Adrenal gland (tissue), 12 donors: ENCODE measurements around the gene MMP8. TPM values are rescaled to one million over a fixed set of nuclear protein-coding genes. Genes with fewer than 3 reads are reported as not detected.

Source experiments
- DNase-seq, 7 donors: peaks; one replicate each; pipeline ENCODE4 v3.0.0-alpha.2; 2019 to 2020
- H3K27ac ChIP-seq, 5 donors: fragments of 200-600 bp; sonication (generic) in 4 of 5; 1 replicate in 3 of 5; 2 replicates in 2 of 5; pipeline versions ENCODE4 v1.5.1 to v1.8.0; 2016 to 2020; ENCODE audit warnings: mild to moderate bottlenecking in 1 of 5
- H3K27me3 ChIP-seq: fragments of 200-600 bp; 2 replicates; pipeline ENCODE4 v1.8.0; 2021
- H3K36me3 ChIP-seq, 2 donors: fragments of 200-600 bp; replicated peaks in 1 of 2; 1 replicate in 1 of 2; 2 replicates in 1 of 2; pipeline versions ENCODE4 v1.5.1 to v1.8.0; 2018 to 2022
- H3K4me1 ChIP-seq, 2 donors: fragments of 200-600 bp; replicated peaks in 1 of 2; 1 replicate in 1 of 2; 2 replicates in 1 of 2; pipeline versions ENCODE4 v1.5.1 to v1.8.0; 2018 to 2021
- H3K4me3 ChIP-seq, 4 donors: fragments of 200-600 bp; sonication (generic) in 3 of 4; one replicate each; pipeline ENCODE4 v1.5.1; 2016 to 2018
- H3K9me3 ChIP-seq, 3 donors: fragments of 200-600 bp; sonication (generic) in 1 of 3; replicated peaks in 1 of 3; 1 replicate in 2 of 3; 2 replicates in 1 of 3; pipeline versions ENCODE4 v1.5.1 to v1.8.0; 2016 to 2021
- POLR2A ChIP-seq, 2 donors: fragments of 450-650 bp; IDR thresholded peaks; one replicate each; pipeline ENCODE4 v1.6.1; 2017; ENCODE audit warnings: antibody characterized with exemption in 2 of 2, mild to moderate bottlenecking in 2 of 2, moderate library complexity in 1 of 2
- WGBS, 4 donors: extraction: QIAGEN DNeasy Blood & Tissue Kit in 2 of 4; methylation state at CpG; one replicate each; pipeline versions ENCODE4 v1.1.5 to v1.1.7; 2013 to 2017; 5-methylcytosine and 5-hydroxymethylcytosine counted together
- intact Hi-C, 2 donors: fragments of 100-400 bp; cut with DNase I; formaldehyde crosslinking; loops; one replicate each; pipeline versions ENCODE4 v1.14.1 to v1.15.0; 2022 to 2023
- polyA plus RNA-seq, 3 donors: library from polyadenylated mRNA; stranded (reverse); fragments of 200-250 nt in 2 of 3; fragments of 350-450 nt in 1 of 3; fragmentation: Illumina TruSeq in 1 of 3; extraction: RNeasy Lipid Tissue Mini Kit (QIAGEN cat#74804) in 1 of 3; gene quantifications; one replicate each; pipeline ENCODE4 v1.2.3, GENCODE V29; 2013 to 2014
- total RNA-seq, 9 donors: library from RNA; depleted of rRNA in 4 of 9; stranded (reverse); fragments of >200 nt in 4 of 9; fragments of 120-200 nt in 1 of 9; fragmentation: NEBNext Ultra II Directional in 1 of 9; extraction: Animal tissue kit (Norgen Biotek cat#: 25700) in 1 of 9; gene quantifications; one replicate each; pipeline versions ENCODE4 v1.1.0 to v1.2.4, GENCODE V29; 2013 to 2023
- TF ChIP-seq, protein P1 (sequence below), 6 experiments: fragments of 450-650 bp in 4 of 6; fragments of 200-600 bp in 2 of 6; sonication (generic) in 1 of 6; IDR thresholded peaks; 1 replicate in 5 of 6; 2 replicates in 1 of 6; pipeline versions ENCODE4 v1.5.1 to v1.8.0; 2016 to 2021; ENCODE audit warnings: antibody characterized with exemption in 6 of 6, mild to moderate bottlenecking in 2 of 6, moderate library complexity in 1 of 6
- donor health status: healthy with polysubstance abuse.
- donor health status: Bipolar disorder and iron deficiency.
- donor health status: DM: yes; HTN: yes; CAD: no.
- donor health status: DM: no; HTN: no; CAD: no.
- donor health status: DM: no; HTN: no; CAD: no.
- donor health status: DM: yes; HTN: yes; CAD: no.

Gene MMP8
- total and polyA plus RNA-seq, 12 donors, result 0.08 to 1.4 (median 0.23) TPM; not detected in 7

DNA sequence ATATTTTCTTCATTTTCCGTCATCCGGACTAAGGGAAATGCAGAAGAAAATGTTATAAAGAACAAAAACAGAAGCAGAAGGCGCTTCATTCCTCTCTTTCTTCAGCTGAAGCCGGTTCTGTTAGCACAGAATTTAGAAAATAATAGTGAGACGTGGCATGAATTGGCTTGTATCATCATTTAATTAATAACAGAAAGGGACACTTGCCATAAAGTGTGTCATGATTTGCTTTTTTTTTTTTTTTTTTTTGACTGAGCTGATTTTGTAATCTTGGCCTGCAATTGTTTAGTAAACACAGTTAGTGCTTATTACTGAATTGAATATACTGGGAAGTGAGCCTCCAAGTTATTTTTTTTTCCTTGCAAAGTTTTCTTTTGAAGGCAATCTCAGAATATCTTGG, 19.1 kb downstream of the MMP8 start, which contains the start of gene MMP27:
TSS of gene MMP27 (minus strand) at position 144 of the 400 bp plus-strand sequence. CDS start at position 89, 55 bp downstream.
- H3K4me3 ChIP-seq, result no peak within 1 kb of the TSS
- no peak for DNase-seq
- no peak within 1 kb of the TSS for H3K27ac ChIP-seq
- no peaks in the 10 kb centered on the region for H3K36me3 ChIP-seq
- intact Hi-C loops, result no loop called here
- WGBS, 4 donors, result 57 to 73% (median 65%) methylated on average over 5 of the region's 5 CpGs
- H3K27me3 ChIP-seq, result no peaks in the 10 kb centered on the region
- H3K9me3 ChIP-seq, result no peaks in the 10 kb centered on the region
- H3K4me1 ChIP-seq, result no peaks in the 10 kb centered on the region
- TF ChIP-seq POLR2A (IDR thresholded peaks at IDR 0.05), result no peak
- TF ChIP-seq, protein P1, sequence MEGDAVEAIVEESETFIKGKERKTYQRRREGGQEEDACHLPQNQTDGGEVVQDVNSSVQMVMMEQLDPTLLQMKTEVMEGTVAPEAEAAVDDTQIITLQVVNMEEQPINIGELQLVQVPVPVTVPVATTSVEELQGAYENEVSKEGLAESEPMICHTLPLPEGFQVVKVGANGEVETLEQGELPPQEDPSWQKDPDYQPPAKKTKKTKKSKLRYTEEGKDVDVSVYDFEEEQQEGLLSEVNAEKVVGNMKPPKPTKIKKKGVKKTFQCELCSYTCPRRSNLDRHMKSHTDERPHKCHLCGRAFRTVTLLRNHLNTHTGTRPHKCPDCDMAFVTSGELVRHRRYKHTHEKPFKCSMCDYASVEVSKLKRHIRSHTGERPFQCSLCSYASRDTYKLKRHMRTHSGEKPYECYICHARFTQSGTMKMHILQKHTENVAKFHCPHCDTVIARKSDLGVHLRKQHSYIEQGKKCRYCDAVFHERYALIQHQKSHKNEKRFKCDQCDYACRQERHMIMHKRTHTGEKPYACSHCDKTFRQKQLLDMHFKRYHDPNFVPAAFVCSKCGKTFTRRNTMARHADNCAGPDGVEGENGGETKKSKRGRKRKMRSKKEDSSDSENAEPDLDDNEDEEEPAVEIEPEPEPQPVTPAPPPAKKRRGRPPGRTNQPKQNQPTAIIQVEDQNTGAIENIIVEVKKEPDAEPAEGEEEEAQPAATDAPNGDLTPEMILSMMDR (IDR thresholded peaks at IDR 0.05), result no peak

DNA sequence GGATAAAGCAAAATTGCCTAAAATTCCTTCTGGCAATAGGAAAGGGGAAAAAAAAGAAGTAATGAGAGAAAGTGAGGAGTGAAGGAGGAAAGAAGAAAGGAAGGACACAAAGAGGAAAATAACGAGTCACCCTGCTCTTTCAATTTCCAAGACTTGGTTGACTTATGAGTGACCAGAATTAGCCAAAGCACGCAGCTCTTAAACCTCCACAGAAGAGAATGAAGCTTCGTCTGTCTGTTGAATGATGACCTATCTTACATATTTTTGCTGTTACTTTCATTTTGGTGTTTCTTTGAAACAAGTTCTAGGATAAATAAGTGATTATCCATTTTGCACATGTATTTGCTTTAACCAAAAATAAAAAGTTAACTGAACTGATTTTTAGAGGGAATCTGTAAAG, 19.9 kb downstream of the MMP8 start:
- no peak overlapping the region for H3K4me3 ChIP-seq
- H3K27me3 ChIP-seq, result no peaks in the 10 kb centered on the region
- no peak for TF ChIP-seq POLR2A (IDR thresholded peaks at IDR 0.05)
- TF ChIP-seq, protein P1 (IDR thresholded peaks at IDR 0.05), result no peak
- WGBS, 4 donors, result 67 to 71% (median 69%) methylated on average over 3 of the region's 3 CpGs
- H3K27ac ChIP-seq, result no peak overlapping the region
- H3K9me3 ChIP-seq, result no peaks in the 10 kb centered on the region
- no peaks in the 10 kb centered on the region for H3K4me1 ChIP-seq
- no peaks in the 10 kb centered on the region for H3K36me3 ChIP-seq
- intact Hi-C loops, result no loop called here
- no peak for DNase-seq

DNA sequence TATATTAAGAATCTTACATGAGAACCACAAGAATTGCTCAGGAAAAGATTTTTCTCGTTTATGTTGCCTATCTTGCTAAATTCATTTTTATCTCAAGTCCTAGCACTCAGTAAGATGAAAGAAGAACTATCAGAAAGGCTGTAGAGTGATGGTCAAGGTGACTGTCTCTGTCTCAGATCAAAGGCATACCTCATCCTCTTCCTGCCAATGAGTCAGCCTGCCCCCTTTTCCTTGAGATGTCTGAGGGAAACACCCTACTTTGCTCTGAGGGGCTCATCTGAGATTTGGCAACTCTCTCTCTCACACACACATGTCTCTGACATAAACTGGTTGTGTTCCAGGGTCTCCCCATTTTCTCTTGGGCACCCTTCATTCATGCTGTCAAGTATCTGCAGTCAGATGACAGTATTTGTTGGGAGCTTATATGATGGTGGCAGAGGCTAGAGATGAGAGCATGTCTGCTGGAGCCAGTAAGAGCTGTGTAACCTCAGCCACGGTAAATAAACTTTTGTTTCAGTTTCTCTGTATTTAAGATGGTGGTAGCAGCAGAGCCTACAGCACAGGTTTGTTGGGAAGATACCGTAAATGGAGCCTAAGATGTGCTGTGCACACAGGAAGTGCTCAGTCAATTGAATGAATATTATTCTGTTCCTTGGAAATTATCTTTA, 20.8 kb downstream of the MMP8 start:
- H3K9me3 ChIP-seq, result no peaks in the 10 kb centered on the region

DNA sequence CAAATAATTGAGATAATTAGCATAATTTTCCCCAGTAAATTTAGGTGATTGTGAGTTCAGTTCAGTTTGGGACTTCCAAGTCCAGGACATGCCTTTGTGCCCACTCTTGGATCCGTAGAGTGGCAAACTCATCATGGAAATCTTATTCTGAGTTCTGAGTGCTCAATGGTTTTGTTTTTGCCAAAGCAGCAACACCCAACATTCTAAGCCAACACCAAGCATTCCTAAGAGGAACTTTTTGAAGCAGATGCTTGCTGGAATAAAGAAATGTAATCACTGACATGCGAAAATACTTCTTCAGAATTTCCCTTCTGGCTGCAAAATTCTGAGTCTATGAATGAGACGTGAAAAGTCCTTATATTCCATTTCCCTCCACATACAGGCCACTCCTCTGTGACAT, 29.6 kb downstream of the MMP8 start:
- intact Hi-C loops, result no loop called here
- Histone ChIP-seq H3K9me3 (no peaks in the 10 kb centered on the region), H3K27ac (no peak overlapping the region), H3K27me3 (no peaks in the 10 kb centered on the region), H3K4me3 (no peak overlapping the region), H3K36me3 (no peaks in the 10 kb centered on the region), H3K4me1 (no peaks in the 10 kb centered on the region)
- DNase-seq, result no peak
- TF ChIP-seq, protein P1 (IDR thresholded peaks at IDR 0.05), result no peak
- no peak for TF ChIP-seq POLR2A (IDR thresholded peaks at IDR 0.05)
- 74 to 85% (median 79%) methylated on average over 3 of the region's 3 CpGs for WGBS, 4 donors

More for the DNA sequence above, 20.8 kb downstream of the MMP8 start:
- no peak overlapping the region for H3K4me3 ChIP-seq
- intact Hi-C loops, result no loop called here
- TF ChIP-seq, protein P1 (IDR thresholded peaks at IDR 0.05), result no peak
- no peak for TF ChIP-seq POLR2A (IDR thresholded peaks at IDR 0.05)
- 58 to 78% (median 72%) methylated on average over 3 of the region's 3 CpGs for WGBS, 4 donors
- no peak overlapping the region for H3K27ac ChIP-seq
- H3K36me3 ChIP-seq, result no peaks in the 10 kb centered on the region
- DNase-seq, result no peak
- no peaks in the 10 kb centered on the region for H3K4me1 ChIP-seq
- no peaks in the 10 kb centered on the region for H3K27me3 ChIP-seq
